ENCODE measurements around the gene EXOC4. TPM values are rescaled to one million over a fixed set of nuclear protein-coding genes. Genes with fewer than 3 reads are reported as not detected.

EXOC4 gene
- total and polyA plus RNA-seq, 2 donors (not counting 3 experiments of a cell fraction or from before 2014, with no cell fraction given): 20.3 to 73.1 TPM

DNA sequence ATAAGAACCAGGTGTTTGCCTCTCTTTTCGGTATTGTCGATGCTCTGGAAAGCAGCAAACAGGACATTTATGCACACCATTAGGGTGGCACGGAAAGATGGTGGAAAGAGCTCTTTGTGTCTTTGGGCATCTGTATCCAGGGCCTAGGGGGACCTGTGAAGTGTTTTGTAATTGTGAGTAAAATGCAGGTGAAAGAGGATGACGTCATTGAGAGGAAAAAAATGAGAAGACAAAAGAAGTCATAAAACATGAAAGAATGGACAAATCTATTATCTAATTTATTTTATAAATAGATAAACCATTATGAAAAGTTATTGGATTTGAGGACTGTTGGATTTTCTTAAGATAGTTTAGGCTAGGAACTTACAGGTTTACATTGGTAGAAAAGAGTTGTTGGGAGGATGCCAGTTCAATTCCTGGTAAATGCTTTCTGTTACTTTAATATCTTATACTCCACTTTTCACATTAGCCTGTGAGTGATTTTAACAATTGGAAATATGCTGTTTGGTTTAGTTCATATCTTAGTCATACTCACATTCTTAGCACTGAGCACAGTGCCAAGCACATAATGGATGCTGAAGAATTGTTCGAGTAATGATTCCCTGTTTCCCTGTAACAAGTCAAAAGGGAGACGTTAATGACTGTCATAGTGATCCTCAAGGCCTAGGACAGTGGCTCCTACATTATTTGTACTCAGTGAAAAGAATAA is 62.6 kb downstream of the EXOC4 start:
- no peak for FAIRE-seq
- no TSS peak for BruUV-seq (replicated peaks)

GRCh38 chr7:133319842-133320241 is 67.0 kb downstream of the EXOC4 start:
- no peaks in the 10 kb centered on the region for H3K27me3 ChIP-seq (ENCODE audit: control insufficient read depth in 2 of 2, insufficient read depth in 2 of 2, low read length in 2 of 2)
- H4K20me1 ChIP-seq (replicated peaks; ENCODE audit: control insufficient read depth, extremely low read depth, insufficient read depth, low read length): no peaks in the 10 kb centered on the region
- intact Hi-C loops (cut with micrococcal nuclease): no loop called here
- no peak overlapping the region for H3K4me2 ChIP-seq (ENCODE audit: insufficient read depth, low read length)
- DNase-seq (ENCODE audit: low read depth, low spot score) (no peak), FAIRE-seq (no peak)
- dilution Hi-C loops (cut with MboI; ENCODE audit: extremely low pct_ligation_motif_present, low sequenced_read_pairs): no loop called here
- H3K9me3 ChIP-seq (replicated peaks; ENCODE audit: control insufficient read depth, insufficient read depth, low read length): no peaks in the 10 kb centered on the region
- no peaks in the 10 kb centered on the region for H3K9me1 ChIP-seq (replicated peaks; ENCODE audit: control insufficient read depth, extremely low read depth, insufficient read depth, low read length)
- H3K79me2 ChIP-seq (ENCODE audit: control insufficient read depth, insufficient read depth, low read length): no peaks in the 10 kb centered on the region
- TF ChIP-seq EZH2 (IDR thresholded peaks at IDR 0.05; ENCODE audit: borderline replicate concordance, low read depth, low read length, severe bottlenecking) (no peak), POLR2AphosphoS5 (IDR thresholded peaks at IDR 0.05; ENCODE audit: insufficient read depth, low read depth, low read length) (no peak), MYC (IDR thresholded peaks at IDR 0.05; ENCODE audit: low read depth, low read length) (no peak), MAX (IDR thresholded peaks at IDR 0.05; ENCODE audit: insufficient read depth, insufficient read length) (no peak), GATA2 (IDR thresholded peaks at IDR 0.05; ENCODE audit: insufficient read depth, insufficient read length, low read depth, low read length) (no peak), FOS (IDR thresholded peaks at IDR 0.05; ENCODE audit: borderline replicate concordance, insufficient read depth, low read length) (no peak), POLR2A (IDR thresholded peaks at IDR 0.05; ENCODE audit: low read depth, low read length) (no peak), JUN (IDR thresholded peaks at IDR 0.05; ENCODE audit: borderline replicate concordance, insufficient read depth, insufficient read length, low read depth) (no peak)
- TF ChIP-seq, protein P1, sequence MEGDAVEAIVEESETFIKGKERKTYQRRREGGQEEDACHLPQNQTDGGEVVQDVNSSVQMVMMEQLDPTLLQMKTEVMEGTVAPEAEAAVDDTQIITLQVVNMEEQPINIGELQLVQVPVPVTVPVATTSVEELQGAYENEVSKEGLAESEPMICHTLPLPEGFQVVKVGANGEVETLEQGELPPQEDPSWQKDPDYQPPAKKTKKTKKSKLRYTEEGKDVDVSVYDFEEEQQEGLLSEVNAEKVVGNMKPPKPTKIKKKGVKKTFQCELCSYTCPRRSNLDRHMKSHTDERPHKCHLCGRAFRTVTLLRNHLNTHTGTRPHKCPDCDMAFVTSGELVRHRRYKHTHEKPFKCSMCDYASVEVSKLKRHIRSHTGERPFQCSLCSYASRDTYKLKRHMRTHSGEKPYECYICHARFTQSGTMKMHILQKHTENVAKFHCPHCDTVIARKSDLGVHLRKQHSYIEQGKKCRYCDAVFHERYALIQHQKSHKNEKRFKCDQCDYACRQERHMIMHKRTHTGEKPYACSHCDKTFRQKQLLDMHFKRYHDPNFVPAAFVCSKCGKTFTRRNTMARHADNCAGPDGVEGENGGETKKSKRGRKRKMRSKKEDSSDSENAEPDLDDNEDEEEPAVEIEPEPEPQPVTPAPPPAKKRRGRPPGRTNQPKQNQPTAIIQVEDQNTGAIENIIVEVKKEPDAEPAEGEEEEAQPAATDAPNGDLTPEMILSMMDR (IDR thresholded peaks at IDR 0.05; ENCODE audit: extremely low read depth in 1 of 2, insufficient read depth in 1 of 2, low read depth in 1 of 2, low read length in 2 of 2): no peak
- H3K27ac ChIP-seq (ENCODE audit: insufficient read depth, low read depth, low read length): no peak overlapping the region
- ChIA-PET POLR2A (no interaction called here), CTCF (interaction anchor here (0.7 kb wide), 1 partner anchor 550 kb away, joined by 3 read pairs; no protein-coding TSS in a partner anchor)
- H3K9ac ChIP-seq (replicated peaks; ENCODE audit: extremely low read depth, insufficient read depth, low read length): no peak overlapping the region
- peaks cover 10% of the 10 kb centered on the region for H3K4me1 ChIP-seq (ENCODE audit: control insufficient read depth, extremely low read depth, insufficient read depth, low read length)
- no peaks in the 10 kb centered on the region for H3K36me3 ChIP-seq (ENCODE audit: control insufficient read depth in 2 of 2, extremely low read depth in 1 of 2, insufficient read depth in 2 of 2, low read length in 2 of 2)
- no TSS peak for BruUV-seq (replicated peaks)
- no peak overlapping the region for H3K4me3 ChIP-seq (replicated peaks in 1 of 3; ENCODE audit: insufficient read depth in 1 of 3, low read depth in 1 of 3, low read length in 3 of 3)
- no peak overlapping the region for H2AFZ ChIP-seq (ENCODE audit: low read depth, low read length)

More for the DNA sequence above, 62.6 kb downstream of the EXOC4 start:
- intact Hi-C loops (cut with micrococcal nuclease): no loop called here
- peaks cover 12% of the 10 kb centered on the region for H3K4me1 ChIP-seq (ENCODE audit: control insufficient read depth, extremely low read depth, insufficient read depth, low read length)
- H3K9me3 ChIP-seq (replicated peaks; ENCODE audit: control insufficient read depth, insufficient read depth, low read length): no peaks in the 10 kb centered on the region
- POLR2A ChIA-PET: no interaction called here
- H3K4me3 ChIP-seq (replicated peaks in 1 of 3; ENCODE audit: insufficient read depth in 1 of 3, low read depth in 1 of 3, low read length in 3 of 3): no peak overlapping the region
- TF ChIP-seq EZH2 (IDR thresholded peaks at IDR 0.05; ENCODE audit: borderline replicate concordance, low read depth, low read length, severe bottlenecking) (no peak), MAX (IDR thresholded peaks at IDR 0.05; ENCODE audit: insufficient read depth, insufficient read length) (no peak), GATA2 (IDR thresholded peaks at IDR 0.05; ENCODE audit: insufficient read depth, insufficient read length, low read depth, low read length) (no peak), MYC (IDR thresholded peaks at IDR 0.05; ENCODE audit: low read depth, low read length) (no peak), POLR2AphosphoS5 (IDR thresholded peaks at IDR 0.05; ENCODE audit: insufficient read depth, low read depth, low read length) (no peak), POLR2A (IDR thresholded peaks at IDR 0.05; ENCODE audit: low read depth, low read length) (no peak)
- no peak overlapping the region for H2AFZ ChIP-seq (ENCODE audit: low read depth, low read length)
- no peak overlapping the region for H3K27ac ChIP-seq (ENCODE audit: insufficient read depth, low read depth, low read length)
- CTCF ChIA-PET: interaction anchor here (0.5 to 1.1 kb wide), 2 partner anchors 27 to 477 kb away, joined by 3 read pairs; no protein-coding TSS in a partner anchor
- H3K27me3 ChIP-seq (ENCODE audit: control insufficient read depth in 2 of 2, insufficient read depth in 2 of 2, low read length in 2 of 2): no peaks in the 10 kb centered on the region
- no peaks in the 10 kb centered on the region for H3K79me2 ChIP-seq (ENCODE audit: control insufficient read depth, insufficient read depth, low read length)
- no peaks in the 10 kb centered on the region for H4K20me1 ChIP-seq (replicated peaks; ENCODE audit: control insufficient read depth, extremely low read depth, insufficient read depth, low read length)
- no peaks in the 10 kb centered on the region for H3K36me3 ChIP-seq (ENCODE audit: control insufficient read depth in 2 of 2, extremely low read depth in 1 of 2, insufficient read depth in 2 of 2, low read length in 2 of 2)
- peak; percentile 49 for DNase-seq (ENCODE audit: low read depth, low spot score)
- H3K9ac ChIP-seq (replicated peaks; ENCODE audit: extremely low read depth, insufficient read depth, low read length): no peak overlapping the region
- H3K4me2 ChIP-seq (ENCODE audit: insufficient read depth, low read length): peak overlapping the region; percentile 50
- dilution Hi-C loops (cut with MboI; ENCODE audit: extremely low pct_ligation_motif_present, low sequenced_read_pairs): no loop called here
- no peaks in the 10 kb centered on the region for H3K9me1 ChIP-seq (replicated peaks; ENCODE audit: control insufficient read depth, extremely low read depth, insufficient read depth, low read length)
